CD14-positive monocyte (primary cell): Measurements from ENCODE around the gene CAPN13. TPM values are rescaled to one million over a fixed set of nuclear protein-coding genes. Genes with fewer than 3 reads are reported as not detected.

Experiments used
- DNase-seq, 3 donors: peaks; one replicate each; pipeline ENCODE4 v3.0.0-alpha.2; 2011 to 2022
- H2AFZ ChIP-seq: 2 replicates; pipeline ENCODE4 v1.6.0; 2012; ENCODE audit warnings: mild to moderate bottlenecking, low read depth, low read length, inconsistent platforms; ENCODE audit not compliant: insufficient read depth, poor library complexity, severe bottlenecking
- H3K27ac ChIP-seq, 2 donors: 1 replicate in 1 of 2; 2 replicates in 1 of 2; pipeline ENCODE4 v1.5.1; 2012 to 2013; ENCODE audit warnings: low read length in 2 of 2, control low read depth in 1 of 2, inconsistent platforms in 1 of 2, low read depth in 1 of 2, mild to moderate bottlenecking in 1 of 2
- H3K27me3 ChIP-seq, 2 donors: one replicate each; pipeline versions ENCODE4 v1.6.0 to v1.6.1; 2011 to 2013; ENCODE audit warnings: low read length in 2 of 2; ENCODE audit not compliant: control insufficient read depth in 2 of 2, insufficient read depth in 2 of 2
- H3K36me3 ChIP-seq, 2 donors: replicated peaks in 1 of 2; 1 replicate in 1 of 2; 2 replicates in 1 of 2; pipeline versions ENCODE4 v1.5.1 to v1.6.1; 2012 to 2013; ENCODE audit warnings: low read length in 2 of 2, control low read depth in 1 of 2, inconsistent platforms in 1 of 2, mild to moderate bottlenecking in 1 of 2; ENCODE audit not compliant: insufficient read depth in 2 of 2, control insufficient read depth in 1 of 2
- H3K4me1 ChIP-seq, 2 donors: 1 replicate in 1 of 2; 2 replicates in 1 of 2; pipeline versions ENCODE4 v1.5.1 to v1.6.1; 2012 to 2013; ENCODE audit warnings: low read length in 2 of 2, control low read depth in 1 of 2, inconsistent platforms in 1 of 2, mild to moderate bottlenecking in 1 of 2, moderate library complexity in 1 of 2; ENCODE audit not compliant: insufficient read depth in 2 of 2, control insufficient read depth in 1 of 2
- H3K4me2 ChIP-seq: replicated peaks from 2 replicates; pipeline ENCODE3; 2012; ENCODE audit warnings: low read length, moderate library complexity, mild to moderate bottlenecking; ENCODE audit not compliant: poor library complexity, severe bottlenecking; ENCODE audit errors: extremely low read depth
- H3K4me3 ChIP-seq, 3 experiments: fragments of 200-600 bp in 1 of 3; sonication (generic) in 1 of 3; replicated peaks in 1 of 3; 1 replicate in 2 of 3; 2 replicates in 1 of 3; pipeline ENCODE4 v1.5.1; 2011 to 2013; ENCODE audit warnings: low read length in 3 of 3, mild to moderate bottlenecking in 3 of 3, control low read depth in 2 of 3, low read depth in 2 of 3, inconsistent platforms in 1 of 3, moderate library complexity in 1 of 3
- H3K79me2 ChIP-seq: 2 replicates; pipeline ENCODE4 v1.6.0; 2012; ENCODE audit warnings: mild to moderate bottlenecking, control low read depth, inconsistent platforms, low read length, moderate library complexity; ENCODE audit not compliant: insufficient read depth
- H3K9ac ChIP-seq: 2 replicates; pipeline ENCODE4 v1.6.0; 2017; ENCODE audit warnings: low read length, mild to moderate bottlenecking; ENCODE audit not compliant: insufficient read depth, poor library complexity, severe bottlenecking
- H3K9me3 ChIP-seq, 2 donors: replicated peaks in 1 of 2; 1 replicate in 1 of 2; 2 replicates in 1 of 2; pipeline versions ENCODE4 v1.5.1 to v1.6.1; 2012 to 2013; ENCODE audit warnings: low read length in 2 of 2, control low read depth in 1 of 2; ENCODE audit not compliant: control insufficient read depth in 1 of 2, insufficient read depth in 1 of 2
- H4K20me1 ChIP-seq: 2 replicates; pipeline ENCODE4 v1.6.0; 2012; ENCODE audit warnings: mild to moderate bottlenecking, low read length, control low read depth, moderate library complexity; ENCODE audit not compliant: insufficient read depth
- H3K27ac Mint-ChIP-seq, 7 donors: one replicate each; pipeline ENCODE4 v1.8.0; 2020; ENCODE audit warnings: mild to moderate bottlenecking in 7 of 7, mixed read lengths in 7 of 7, moderate library complexity in 6 of 7, inconsistent platforms in 2 of 7
- H3K27me3 Mint-ChIP-seq, 3 donors: one replicate each; pipeline ENCODE4 v1.8.0; 2021 to 2022; ENCODE audit warnings: low read depth in 3 of 3, mild to moderate bottlenecking in 3 of 3, mixed read lengths in 3 of 3, moderate library complexity in 3 of 3, inconsistent platforms in 1 of 3
- H3K36me3 Mint-ChIP-seq, 2 donors: one replicate each; pipeline ENCODE4 v1.8.0; 2020; ENCODE audit warnings: mixed read lengths in 2 of 2, inconsistent platforms in 1 of 2, mild to moderate bottlenecking in 1 of 2
- H3K4me1 Mint-ChIP-seq: one replicate; pipeline ENCODE4 v1.8.0; 2020; ENCODE audit warnings: mild to moderate bottlenecking, mixed read lengths
- H3K4me3 Mint-ChIP-seq, 2 donors: one replicate each; pipeline ENCODE4 v1.8.0; 2020; ENCODE audit warnings: mild to moderate bottlenecking in 2 of 2, mixed read lengths in 2 of 2, moderate library complexity in 1 of 2
- H3K9me3 Mint-ChIP-seq, 7 donors: one replicate each; pipeline ENCODE4 v1.8.0; 2020 to 2022; ENCODE audit warnings: mixed read lengths in 7 of 7, mild to moderate bottlenecking in 6 of 7, moderate library complexity in 6 of 7, inconsistent platforms in 2 of 7
- CTCF ChIP-seq: fragments of 200-600 bp; IDR thresholded peaks from one replicate; pipeline ENCODE4 v1.8.0; 2022; ENCODE audit warnings: antibody characterized with exemption, mild to moderate bottlenecking
- WGBS: methylation state at CpG from one replicate; pipeline ENCODE4 v1.1.5; 2013; ENCODE audit warnings: missing lambda C conversion rate; ENCODE audit not compliant: insufficient coverage; 5-methylcytosine and 5-hydroxymethylcytosine counted together
- intact Hi-C, 2 donors: fragments of 100-400 bp; cut with micrococcal nuclease; formaldehyde crosslinking; loops; one replicate each; pipeline versions ENCODE4 v1.15.0 to v1.15.1; 2023
- polyA plus RNA-seq, 3 donors: library from polyadenylated mRNA; depleted of rRNA in 1 of 3; unstranded in 2 of 3; stranded (reverse) in 1 of 3; fragments of 300-500 nt in 2 of 3; fragments of >200 nt in 1 of 3; fragmentation: Illumina TruSeq in 2 of 3; gene quantifications; 1 replicate in 2 of 3; 2 replicates in 1 of 3; pipeline ENCODE4 v1.2.3, GENCODE V29; 2012 to 2021

Gene CAPN13
- polyA plus RNA-seq, 3 donors = not detected

- Mint-ChIP-seq H3K4me1 (no peaks in the 10 kb centered on the region), H3K27me3 (peaks cover 0 to 9% (median 6%) of the 10 kb centered on the region in 3 donors), H3K36me3 (no peaks in the 10 kb centered on the region), H3K27ac (no peak overlapping the region), H3K9me3 (no peaks in the 10 kb centered on the region), H3K4me3 (no peak overlapping the region)
- H2AFZ ChIP-seq = no peak overlapping the region
- no peaks in the 10 kb centered on the region for H4K20me1 ChIP-seq
- no peak overlapping the region for H3K9ac ChIP-seq
- DNase-seq = no peak
- intact Hi-C loops = no loop called here
- no peaks in the 10 kb centered on the region for H3K36me3 ChIP-seq
- no peaks in the 10 kb centered on the region for H3K9me3 ChIP-seq
- WGBS = 93% methylated on average over 7 of the region's 10 CpGs
- no peak overlapping the region for H3K4me3 ChIP-seq
- H3K27ac ChIP-seq = no peak overlapping the region
- no peaks in the 10 kb centered on the region for H3K27me3 ChIP-seq
- no peaks in the 10 kb centered on the region for H3K79me2 ChIP-seq
- no peak for TF ChIP-seq CTCF
- H3K4me1 ChIP-seq = no peaks in the 10 kb centered on the region
- no peak overlapping the region for H3K4me2 ChIP-seq
Observed at GRCh38 chr2:30732376-30732775, 74.9 kb downstream of the CAPN13 start.

- Histone ChIP-seq H3K4me2 (no peak overlapping the region), H3K27ac (no peak overlapping the region), H3K4me3 (no peak overlapping the region), H3K79me2 (no peaks in the 10 kb centered on the region), H3K36me3 (no peaks in the 10 kb centered on the region), H3K9ac (no peak overlapping the region), H2AFZ (no peak overlapping the region), H3K4me1 (no peaks in the 10 kb centered on the region), H4K20me1 (no peaks in the 10 kb centered on the region), H3K9me3 (no peaks in the 10 kb centered on the region), H3K27me3 (no peaks in the 10 kb centered on the region)
- no peaks in the 10 kb centered on the region for H3K36me3 Mint-ChIP-seq
- intact Hi-C loops = no loop called here
- DNase-seq = no peak
- H3K4me3 Mint-ChIP-seq = no peak overlapping the region
- H3K27me3 Mint-ChIP-seq = peaks cover 0 to 7% (median 6%) of the 10 kb centered on the region in 3 donors
- 83% methylated on average over 2 of the region's 6 CpGs for WGBS
- H3K27ac Mint-ChIP-seq = no peak overlapping the region
- no peaks in the 10 kb centered on the region for H3K4me1 Mint-ChIP-seq
- no peaks in the 10 kb centered on the region for H3K9me3 Mint-ChIP-seq
- TF ChIP-seq CTCF = no peak
Observed at GRCh38 chr2:30731706-30732105, 75.5 kb downstream of the CAPN13 start.
